ENCODE results near the gene OR56B1. TPM values are rescaled to one million over a fixed set of nuclear protein-coding genes. Genes with fewer than 3 reads are reported as not detected.

Gene OR56B1
- total RNA-seq, 1 donor from 2014 or later: 0.16 TPM

GRCh38 chr11:5753943-5754342 is 17.7 kb downstream of the OR56B1 start, which contains the start of gene OR52N4:
Gene OR52N4, plus strand, starts transcription at chr11:5754243. Its CDS starts 498 bp downstream, at chr11:5754741.
- Mint-ChIP-seq H3K27me3 (peaks cover 11% of the 10 kb centered on the region), H3K36me3 (ENCODE audit: low read depth) (no peaks in the 10 kb centered on the region), H3K4me3 (no peak within 1 kb of the TSS), H3K9me3 (no peaks in the 10 kb centered on the region), H3K4me1 (no peaks in the 10 kb centered on the region), H3K27ac (no peak within 1 kb of the TSS)
- DNase-seq: no peak
- intact Hi-C loops (cut with micrococcal nuclease): no loop called here

DNA sequence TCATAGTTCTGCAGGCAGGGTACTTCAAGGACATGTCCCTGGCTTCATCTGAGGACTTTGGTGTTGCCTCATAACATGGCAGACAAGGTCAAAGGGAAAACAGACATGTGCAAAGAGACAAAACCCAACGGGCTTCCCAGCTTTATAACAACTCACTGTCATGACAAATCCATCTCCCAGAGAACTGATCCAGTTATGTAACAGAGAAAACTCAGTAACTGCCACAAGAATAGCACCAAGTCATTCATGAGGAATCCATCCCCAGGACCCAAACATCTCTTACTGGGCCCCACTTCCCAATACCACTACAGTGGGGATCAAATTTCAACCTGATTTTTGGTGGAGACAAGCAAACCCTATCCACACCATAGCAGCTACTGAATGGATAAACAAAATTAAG is 30.8 kb downstream of the OR56B1 start:
- Mint-ChIP-seq H3K9me3 (no peaks in the 10 kb centered on the region), H3K27ac (no peak overlapping the region), H3K4me1 (no peaks in the 10 kb centered on the region), H3K27me3 (no peaks in the 10 kb centered on the region), H3K4me3 (no peak overlapping the region), H3K36me3 (ENCODE audit: low read depth) (no peaks in the 10 kb centered on the region)
- no peak for DNase-seq
- intact Hi-C loops (cut with micrococcal nuclease): no loop called here

GRCh38 chr11:5783255-5783654 is 47.0 kb downstream of the OR56B1 start, which contains the start of gene OR52N5:
Gene OR52N5, minus strand, starts transcription at chr11:5783355. Its CDS starts 4,721 bp downstream, at chr11:5778634.
- no peak for DNase-seq
- no peak within 1 kb of the TSS for H3K4me3 Mint-ChIP-seq
- H3K4me1 Mint-ChIP-seq: no peaks in the 10 kb centered on the region
- no peaks in the 10 kb centered on the region for H3K9me3 Mint-ChIP-seq
- H3K36me3 Mint-ChIP-seq (ENCODE audit: low read depth): no peaks in the 10 kb centered on the region
- H3K27ac Mint-ChIP-seq: no peak within 1 kb of the TSS
- H3K27me3 Mint-ChIP-seq: peaks cover under 1% of the 10 kb centered on the region
- intact Hi-C loops (cut with micrococcal nuclease): no loop called here

Other genes starting within 250 kb of the OR56B1 start
- gene OR52D1, start 247.8 kb upstream of the OR56B1 start, total RNA-seq: not detected in 2 replicates
- not detected in 2 replicates for gene UBQLN3, start 226.5 kb upstream of the OR56B1 start, total RNA-seq
- gene UBQLNL, start 219.7 kb upstream of the OR56B1 start, total RNA-seq: not detected in 2 replicates
- not detected in 2 replicates for gene OR52H1, start 187.9 kb upstream of the OR56B1 start, total RNA-seq
- not detected in 2 replicates for gene OR52B6, start 155.6 kb upstream of the OR56B1 start, total RNA-seq
- gene TRIM6, start 139.8 kb upstream of the OR56B1 start, total RNA-seq: 0.14 and 0.62 TPM in 2 replicates
- gene TRIM34, start 111.4 kb upstream of the OR56B1 start, total RNA-seq: 5.3 TPM in 2 replicates
- 9.3 and 9.7 TPM in 2 replicates for gene TRIM5, start 51.4 kb upstream of the OR56B1 start, total RNA-seq
- gene TRIM22, start 46.7 kb upstream of the OR56B1 start, total RNA-seq: 104 and 107 TPM in 2 replicates
- gene OR52N4, start 17.8 kb downstream of the OR56B1 start, total RNA-seq: 0.38 TPM in 1 of 2 replicates, not detected in the other
- gene OR52N5, start 46.9 kb downstream of the OR56B1 start, total RNA-seq: not detected in 2 replicates
- not detected in 2 replicates for gene OR52N1, start 54.8 kb downstream of the OR56B1 start, total RNA-seq
- not detected in 2 replicates for gene OR52N2, start 72.5 kb downstream of the OR56B1 start, total RNA-seq
- gene OR52E6, start 105.4 kb downstream of the OR56B1 start, total RNA-seq: not detected in 2 replicates
- not detected in 2 replicates for gene OR52E8, start 121.2 kb downstream of the OR56B1 start, total RNA-seq
- not detected in 2 replicates for gene OR52E4, start 144.2 kb downstream of the OR56B1 start, total RNA-seq
- gene OR52E5, start 156.8 kb downstream of the OR56B1 start, total RNA-seq: not detected in 2 replicates
- gene OR56A3, start 205.8 kb downstream of the OR56B1 start, total RNA-seq: not detected in 2 replicates
- gene OR56A5, start 232.0 kb downstream of the OR56B1 start, total RNA-seq: not detected in 2 replicates